ENCODE measurements around the gene NACA2. TPM values are rescaled to one million over a fixed set of nuclear protein-coding genes. Genes with fewer than 3 reads are reported as not detected.

Gene NACA2
- not detected in 2 replicates for total RNA-seq (2021)
- long read RNA-seq = 0 reads

DNA sequence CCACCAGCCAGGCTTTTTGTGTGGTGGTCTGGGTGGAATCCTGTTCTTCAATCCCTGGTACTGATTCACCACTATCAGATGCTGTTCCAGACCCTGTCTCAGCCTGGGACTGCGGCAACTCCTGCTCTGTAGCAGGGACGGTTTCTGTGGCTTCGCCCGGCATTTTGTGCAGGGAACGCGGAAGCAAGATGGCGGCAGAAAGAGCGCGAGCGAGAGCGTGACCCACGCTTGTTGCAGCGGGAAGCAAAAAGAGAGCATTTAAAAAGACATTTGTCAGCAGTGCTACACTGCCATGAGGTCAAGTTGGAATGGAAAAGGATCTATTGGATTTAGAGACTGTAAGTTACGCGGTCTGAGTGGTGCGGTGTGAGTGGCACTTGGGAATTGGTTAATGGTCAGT is at the start of gene NACA2:
Gene NACA2 (minus strand): TSS at position 202 of the 400 bp plus-strand sequence. CDS start 39 bp downstream, at position 163.
- WGBS (ENCODE audit: extremely low coverage, insufficient read length, low lambda C conversion rate) = no CpG with 5 or more reads among the region's 16 CpGs
- Histone ChIP-seq H3K56ac (ENCODE audit: insufficient read length, low read depth, low read length) (no peak within 1 kb of the TSS), H3K27me3 (ENCODE audit: insufficient read depth, low read length) (no peaks in the 10 kb centered on the region), H2AK5ac (ENCODE audit: insufficient read length, low read length) (no peak within 1 kb of the TSS), H3K9ac (ENCODE audit: extremely low read depth, insufficient read length, low read length) (no peak within 1 kb of the TSS), H4K8ac (replicated peaks; ENCODE audit: insufficient read length, low read depth, low read length) (no peak within 1 kb of the TSS), H3K23ac (ENCODE audit: insufficient read length, low read depth, low read length) (no peak within 1 kb of the TSS), H3K27ac (ENCODE audit: insufficient read length, low read depth, low read length) (no peak within 1 kb of the TSS), H3K4me2 (ENCODE audit: insufficient read depth, insufficient read length, low read length) (no peak within 1 kb of the TSS), H2BK15ac (ENCODE audit: low read depth, low read length) (no peak within 1 kb of the TSS), H4K20me1 (ENCODE audit: control insufficient read depth, insufficient read depth, insufficient read length) (no peaks in the 10 kb centered on the region), H3K79me1 (ENCODE audit: insufficient read depth, low read depth, low read length, poor library complexity, severe bottlenecking) (no peaks in the 10 kb centered on the region), H3K4ac (ENCODE audit: low read depth, low read length) (no peak within 1 kb of the TSS), H3K9me3 (ENCODE audit: control insufficient read depth, low read depth, low read length) (no peaks in the 10 kb centered on the region), H3K79me2 (ENCODE audit: insufficient read depth, low read length) (no peaks in the 10 kb centered on the region), H2BK5ac (ENCODE audit: insufficient read length, low read length) (no peak within 1 kb of the TSS), H4K91ac (ENCODE audit: insufficient read length, low read depth, low read length) (no peak within 1 kb of the TSS), H4K5ac (ENCODE audit: insufficient read length, low read depth, low read length) (no peak within 1 kb of the TSS), H2BK20ac (ENCODE audit: low read depth, low read length, poor library complexity, severe bottlenecking) (no peak within 1 kb of the TSS), H3K4me1 (ENCODE audit: insufficient read depth, low read length) (no peaks in the 10 kb centered on the region), H3K18ac (ENCODE audit: insufficient read length, low read depth, low read length) (no peak within 1 kb of the TSS), H3K14ac (ENCODE audit: insufficient read depth, low read length) (no peak within 1 kb of the TSS), H3K23me2 (ENCODE audit: insufficient read length, low read depth, low read length, poor library complexity, severe bottlenecking) (no peaks in the 10 kb centered on the region), H2BK12ac (ENCODE audit: insufficient read length, low read depth, low read length) (no peak within 1 kb of the TSS), H2AFZ (ENCODE audit: low read length) (no peak within 1 kb of the TSS), H2BK120ac (ENCODE audit: low read depth, low read length, poor library complexity, severe bottlenecking) (no peak within 1 kb of the TSS), H3T11ph (ENCODE audit: low read length) (no peak within 1 kb of the TSS)
- no peaks in the 10 kb centered on the region; the same call in 1 of the 2 replicates for H3K27me3 Mint-ChIP-seq (ENCODE audit: low read depth)
- TF ChIP-seq, protein P1, sequence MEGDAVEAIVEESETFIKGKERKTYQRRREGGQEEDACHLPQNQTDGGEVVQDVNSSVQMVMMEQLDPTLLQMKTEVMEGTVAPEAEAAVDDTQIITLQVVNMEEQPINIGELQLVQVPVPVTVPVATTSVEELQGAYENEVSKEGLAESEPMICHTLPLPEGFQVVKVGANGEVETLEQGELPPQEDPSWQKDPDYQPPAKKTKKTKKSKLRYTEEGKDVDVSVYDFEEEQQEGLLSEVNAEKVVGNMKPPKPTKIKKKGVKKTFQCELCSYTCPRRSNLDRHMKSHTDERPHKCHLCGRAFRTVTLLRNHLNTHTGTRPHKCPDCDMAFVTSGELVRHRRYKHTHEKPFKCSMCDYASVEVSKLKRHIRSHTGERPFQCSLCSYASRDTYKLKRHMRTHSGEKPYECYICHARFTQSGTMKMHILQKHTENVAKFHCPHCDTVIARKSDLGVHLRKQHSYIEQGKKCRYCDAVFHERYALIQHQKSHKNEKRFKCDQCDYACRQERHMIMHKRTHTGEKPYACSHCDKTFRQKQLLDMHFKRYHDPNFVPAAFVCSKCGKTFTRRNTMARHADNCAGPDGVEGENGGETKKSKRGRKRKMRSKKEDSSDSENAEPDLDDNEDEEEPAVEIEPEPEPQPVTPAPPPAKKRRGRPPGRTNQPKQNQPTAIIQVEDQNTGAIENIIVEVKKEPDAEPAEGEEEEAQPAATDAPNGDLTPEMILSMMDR (conservative IDR thresholded peaks at IDR 0.05) = no peak
- no peaks in the 10 kb centered on the region for H3K9me3 Mint-ChIP-seq
- DNase-seq = no peak
- H3K4me1 Mint-ChIP-seq = no peaks in the 10 kb centered on the region
- no peak within 1 kb of the TSS for H3K27ac Mint-ChIP-seq
- no peaks in the 10 kb centered on the region for H3K36me3 Mint-ChIP-seq (ENCODE audit: insufficient read depth in 1 of 3, low read depth in 3 of 3)
- H3K4me3 Mint-ChIP-seq = no peak within 1 kb of the TSS
